D721Med (cell line): ENCODE results near the gene ZNF775.
"Not testable (repeated sequence)": the region's sequence is repeated elsewhere in the genome, so short reads cannot be mapped to it uniquely, and the experiment has no call there.

Experiments
- DNase-seq: peaks from one replicate; pipeline ENCODE4 v3.0.0; 2011; ENCODE audit warnings: low spot score; ENCODE audit not compliant: insufficient read length
- FAIRE-seq: peaks from 2 replicates; lab custom pipeline; 2011; peaks lifted over from hg19 to GRCh38; lab: Jason Lieb, UNC
- CTCF ChIP-seq: IDR thresholded peaks from 2 replicates; pipeline ENCODE4 v1.5.1; 2012; ENCODE audit warnings: mild to moderate bottlenecking, control low read depth; ENCODE audit not compliant: insufficient read depth; ENCODE audit errors: missing control alignments

ZNF775 gene

GRCh38 chr7:150382844-150383225, 3.7 kb downstream of the ZNF775 start:
- FAIRE-seq (no peak), DNase-seq (no peak)
- TF ChIP-seq CTCF: no peak

- TF ChIP-seq CTCF: no peak
- FAIRE-seq (no peak), DNase-seq (peak; percentile 89)
These were observed 4.7 kb downstream of the ZNF775 start for GRCh38 chr7:150383710-150384397.

- DNase-seq (no peak), FAIRE-seq (no peak)
- TF ChIP-seq CTCF: no peak
These were observed 5.5 kb downstream of the ZNF775 start for GRCh38 chr7:150384406-150385301.

- FAIRE-seq (no peak), DNase-seq (no peak)
- no peak for TF ChIP-seq CTCF
These were observed 6.2 kb downstream of the ZNF775 start for GRCh38 chr7:150385302-150385723.

- DNase-seq, FAIRE-seq: not testable (repeated sequence)
These were observed 6.8 kb downstream of the ZNF775 start for GRCh38 chr7:150385884-150386283.

DNA sequence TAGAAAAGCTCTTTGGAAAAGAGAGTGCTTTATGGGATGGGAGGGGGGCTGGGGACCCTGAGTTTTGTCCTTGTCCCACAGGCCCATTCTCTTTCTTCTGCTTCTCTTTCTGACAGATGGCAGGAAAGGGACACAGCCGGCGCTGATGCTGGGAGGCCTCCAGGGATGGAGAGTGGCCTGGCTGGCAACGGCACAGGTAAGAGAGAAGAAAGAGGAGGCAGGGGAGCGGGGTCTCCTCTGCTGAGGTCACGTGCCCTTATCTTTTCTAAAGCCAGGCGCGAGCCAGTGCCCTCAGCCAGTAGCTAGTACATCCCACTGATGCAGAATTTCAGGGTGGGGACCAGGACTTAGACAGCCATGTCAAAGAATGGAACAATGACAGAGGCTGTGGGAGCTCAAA, 9.2 kb downstream of the ZNF775 start:
- DNase-seq: no peak
- FAIRE-seq: no peak
- no peak for TF ChIP-seq CTCF

- peak; percentile 86 for TF ChIP-seq CTCF
- no peak for FAIRE-seq
- DNase-seq: no peak
These were observed 9.8 kb downstream of the ZNF775 start for GRCh38 chr7:150388709-150389531.
